ENCODE measurements around the gene GADD45A.

GADD45A gene

GRCh38 chr1:67690018-67690363, 5.0 kb downstream of the GADD45A start:
- DNase-seq, result no peak

GRCh38 chr1:67690411-67690810, 5.4 kb downstream of the GADD45A start:
- no peak for DNase-seq

GRCh38 chr1:67691712-67692111, 6.7 kb downstream of the GADD45A start:
- no peak for DNase-seq

- DNase-seq, result no peak
Measured at GRCh38 chr1:67695963-67696362, 11.0 kb downstream of the GADD45A start.

- no peak for DNase-seq
Measured at GRCh38 chr1:67696708-67697107, 11.7 kb downstream of the GADD45A start.

GRCh38 chr1:67700220-67700619, 15.2 kb downstream of the GADD45A start:
- DNase-seq, result no peak

- no peak for DNase-seq
Measured at GRCh38 chr1:67700692-67701410, 15.8 kb downstream of the GADD45A start.

GRCh38 chr1:67701876-67702275, 16.9 kb downstream of the GADD45A start:
- no peak for DNase-seq

GRCh38 chr1:67704351-67704750, 19.4 kb downstream of the GADD45A start:
- no peak for DNase-seq

- no peak for DNase-seq
Measured at GRCh38 chr1:67705735-67706453, 20.9 kb downstream of the GADD45A start.

GRCh38 chr1:67708606-67709005, 23.6 kb downstream of the GADD45A start:
- DNase-seq, result no peak

- no peak for DNase-seq
Measured at GRCh38 chr1:67710417-67710816, 25.4 kb downstream of the GADD45A start.

- no peak for DNase-seq
Measured at GRCh38 chr1:67711158-67711854, 26.3 kb downstream of the GADD45A start.

- DNase-seq, result no peak
Measured at GRCh38 chr1:67711855-67712212, 26.8 kb downstream of the GADD45A start.

- DNase-seq, result no peak
Measured at GRCh38 chr1:67713057-67713846, 28.3 kb downstream of the GADD45A start.

- DNase-seq, result no peak
Measured at GRCh38 chr1:67715819-67716218, 30.8 kb downstream of the GADD45A start.

- DNase-seq, result no peak
Measured at GRCh38 chr1:67716800-67717199, 31.8 kb downstream of the GADD45A start.

- no peak for DNase-seq
Measured at GRCh38 chr1:67717876-67718275, 32.9 kb downstream of the GADD45A start.

- no peak for DNase-seq
Measured at GRCh38 chr1:67719329-67720196, 34.6 kb downstream of the GADD45A start.

GRCh38 chr1:67721112-67721511, 36.1 kb downstream of the GADD45A start:
- DNase-seq, result no peak

- no peak for DNase-seq
Measured at GRCh38 chr1:67721650-67722291, 36.8 kb downstream of the GADD45A start.
